ENCODE data around the gene MADD. TPM values are rescaled to one million over a fixed set of nuclear protein-coding genes. Genes with fewer than 3 reads are reported as not detected.
"Not testable (repeated sequence)": the region's sequence is repeated elsewhere in the genome, so short reads cannot be mapped to it uniquely, and the experiment has no call there.

Gene MADD
- total and polyA plus RNA-seq, 2 donors, result 28.9 to 32.9 TPM

DNA sequence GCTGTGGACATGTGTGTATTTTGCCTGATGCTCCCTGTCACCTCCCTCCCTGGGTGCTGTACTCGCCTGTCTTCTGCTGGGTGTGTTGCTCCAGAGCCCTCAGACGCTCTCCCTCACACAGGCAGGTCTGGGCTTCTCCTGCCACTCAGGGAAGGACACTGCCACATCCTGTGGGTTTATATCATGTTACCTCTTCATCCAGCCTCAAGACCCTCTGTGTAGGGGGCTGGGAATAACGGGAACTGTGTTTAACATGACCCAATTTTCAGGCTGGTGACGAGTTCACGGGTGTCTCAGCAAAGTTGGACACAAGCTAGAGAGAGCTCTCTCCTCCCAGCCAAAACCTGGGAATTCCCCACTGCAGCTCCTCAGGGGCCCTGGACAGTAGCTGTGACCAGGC is 58.0 kb downstream of the MADD start:
- H3K36me3 ChIP-seq (ENCODE audit: insufficient read depth), result peaks cover 7% of the 10 kb centered on the region
- 87% methylated on average over 5 of the region's 5 CpGs for WGBS
- H3K27ac ChIP-seq (ENCODE audit: low read depth), result no peak overlapping the region
- DNase-seq (ENCODE audit: extremely low spot score), result no peak
- H3K4me1 ChIP-seq (ENCODE audit: insufficient read depth), result peaks cover 1% of the 10 kb centered on the region
- H3K4me3 ChIP-seq (ENCODE audit: low read depth, low read length), result no peak overlapping the region

DNA sequence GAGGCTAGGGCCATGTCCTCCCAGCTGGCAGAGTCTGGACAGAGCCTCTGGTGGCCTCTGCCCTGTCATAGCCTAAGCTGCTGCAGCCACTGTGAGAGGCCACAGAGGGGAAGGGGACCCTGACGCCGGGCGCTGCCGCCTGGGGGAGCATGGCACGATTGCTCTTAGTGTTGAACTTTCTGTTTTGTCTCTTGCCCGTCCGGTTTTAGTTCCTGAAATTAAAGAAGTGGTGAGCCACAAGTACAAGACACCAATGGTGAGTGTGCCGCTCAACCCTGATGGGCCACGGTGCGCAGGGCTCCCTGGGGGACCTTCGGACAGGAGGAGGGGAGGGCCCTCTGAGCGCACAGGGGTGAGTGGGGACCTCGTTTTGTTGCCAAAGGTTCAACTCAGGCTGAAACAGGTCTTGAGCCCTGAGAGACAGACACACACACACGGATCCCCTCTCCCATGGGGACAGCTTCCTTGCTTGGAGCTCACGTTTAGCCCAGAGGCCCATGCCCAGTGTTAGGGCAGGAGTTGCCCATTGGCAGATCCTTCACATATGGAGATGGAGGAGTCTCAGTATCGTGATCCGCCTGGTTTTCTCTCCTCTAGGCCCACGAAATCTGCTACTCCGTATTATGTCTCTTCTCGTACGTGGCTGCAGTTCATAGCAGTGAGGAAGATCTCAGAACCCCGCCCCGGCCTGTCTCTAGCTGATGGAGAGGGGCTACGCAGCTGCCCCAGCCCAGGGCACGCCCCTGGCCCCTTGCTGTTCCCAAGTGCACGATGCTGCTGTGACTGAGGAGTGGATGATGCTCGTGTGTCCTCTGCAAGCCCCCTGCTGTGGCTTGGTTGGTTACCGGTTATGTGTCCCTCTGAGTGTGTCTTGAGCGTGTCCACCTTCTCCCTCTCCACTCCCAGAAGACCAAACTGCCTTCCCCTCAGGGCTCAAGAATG is 58.8 kb downstream of the MADD start:
- no peak for DNase-seq (ENCODE audit: extremely low spot score)
- no peak overlapping the region for H3K4me3 ChIP-seq (ENCODE audit: low read depth, low read length)

DNA sequence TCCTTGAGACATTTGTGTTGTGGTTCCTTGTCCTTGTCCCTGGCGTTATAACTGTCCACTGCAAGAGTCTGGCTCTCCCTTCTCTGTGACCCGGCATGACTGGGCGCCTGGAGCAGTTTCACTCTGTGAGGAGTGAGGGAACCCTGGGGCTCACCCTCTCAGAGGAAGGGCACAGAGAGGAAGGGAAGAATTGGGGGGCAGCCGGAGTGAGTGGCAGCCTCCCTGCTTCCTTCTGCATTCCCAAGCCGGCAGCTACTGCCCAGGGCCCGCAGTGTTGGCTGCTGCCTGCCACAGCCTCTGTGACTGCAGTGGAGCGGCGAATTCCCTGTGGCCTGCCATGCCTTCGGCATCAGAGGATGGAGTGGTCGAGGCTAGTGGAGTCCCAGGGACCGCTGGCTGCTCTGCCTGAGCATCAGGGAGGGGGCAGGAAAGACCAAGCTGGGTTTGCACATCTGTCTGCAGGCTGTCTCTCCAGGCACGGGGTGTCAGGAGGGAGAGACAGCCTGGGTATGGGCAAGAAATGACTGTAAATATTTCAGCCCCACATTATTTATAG is 59.6 kb downstream of the MADD start:
- Histone ChIP-seq H3K27ac (ENCODE audit: low read depth) (no peak overlapping the region), H3K4me3 (ENCODE audit: low read depth, low read length) (no peak overlapping the region), H3K4me1 (ENCODE audit: insufficient read depth) (peaks cover 1% of the 10 kb centered on the region), H3K36me3 (ENCODE audit: insufficient read depth) (peaks cover 7% of the 10 kb centered on the region)
- WGBS, result 77% methylated on average over 12 of the region's 12 CpGs
- no peak for DNase-seq (ENCODE audit: extremely low spot score)

More for the DNA sequence above, 58.8 kb downstream of the MADD start:
- peaks cover 1% of the 10 kb centered on the region for H3K4me1 ChIP-seq (ENCODE audit: insufficient read depth)
- peaks cover 7% of the 10 kb centered on the region for H3K36me3 ChIP-seq (ENCODE audit: insufficient read depth)
- 88% methylated on average over 29 of the region's 29 CpGs for whole genome bisulfite sequencing
- no peak overlapping the region for H3K27ac ChIP-seq (ENCODE audit: low read depth)

DNA sequence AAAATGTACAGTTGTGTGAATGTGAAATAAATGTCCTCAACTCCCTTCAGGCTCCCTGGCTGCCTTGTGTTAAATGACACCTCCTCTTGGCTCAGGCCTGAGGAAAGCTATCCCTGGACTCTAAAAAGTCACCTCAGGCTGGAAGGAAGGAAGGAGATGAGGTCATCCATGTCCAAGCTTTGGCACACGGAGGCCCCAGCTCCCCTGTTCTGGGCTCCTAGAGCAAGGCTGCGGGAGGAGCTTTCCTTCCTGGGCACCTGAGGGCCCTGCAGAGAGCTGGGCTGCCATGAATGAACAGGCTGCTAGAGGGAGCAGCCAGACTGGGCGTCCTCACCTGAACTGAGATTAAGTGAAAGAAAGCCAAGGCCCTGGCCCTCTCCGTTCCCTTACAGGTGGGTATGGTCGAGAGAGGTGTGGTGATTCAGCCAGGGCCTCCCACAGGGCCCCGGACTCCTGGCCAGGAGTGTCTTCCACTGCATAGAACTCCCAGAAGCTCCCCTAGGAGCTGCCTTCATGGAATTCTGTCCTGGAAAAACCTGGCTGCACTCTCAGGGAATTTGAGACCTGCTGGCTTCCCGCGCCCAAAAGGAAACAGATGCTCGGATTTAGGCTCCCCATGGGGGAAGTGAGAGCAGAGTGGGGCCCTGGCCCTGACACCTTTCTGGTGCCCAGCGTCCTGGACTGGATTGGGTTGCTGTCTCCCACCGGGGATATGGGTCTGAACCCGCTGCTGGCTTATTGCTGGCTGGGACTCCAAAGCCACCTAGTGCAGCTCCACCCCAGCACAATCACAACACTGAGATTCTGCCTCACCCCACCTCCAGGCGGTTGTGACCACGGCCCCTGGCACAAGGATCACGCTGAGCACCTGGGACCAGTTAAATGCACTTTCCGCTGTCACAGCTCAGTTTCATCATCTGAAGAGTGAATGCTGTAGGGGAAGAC is 60.3 kb downstream of the MADD start:
- no peak for DNase-seq (ENCODE audit: extremely low spot score)
- Histone ChIP-seq H3K36me3 (ENCODE audit: insufficient read depth) (peaks cover 5% of the 10 kb centered on the region), H3K4me1 (ENCODE audit: insufficient read depth) (peaks cover 1% of the 10 kb centered on the region), H3K27ac (ENCODE audit: low read depth) (no peak overlapping the region), H3K4me3 (ENCODE audit: low read depth, low read length) (no peak overlapping the region)
- 60% methylated on average over 16 of the region's 16 CpGs for WGBS

DNA sequence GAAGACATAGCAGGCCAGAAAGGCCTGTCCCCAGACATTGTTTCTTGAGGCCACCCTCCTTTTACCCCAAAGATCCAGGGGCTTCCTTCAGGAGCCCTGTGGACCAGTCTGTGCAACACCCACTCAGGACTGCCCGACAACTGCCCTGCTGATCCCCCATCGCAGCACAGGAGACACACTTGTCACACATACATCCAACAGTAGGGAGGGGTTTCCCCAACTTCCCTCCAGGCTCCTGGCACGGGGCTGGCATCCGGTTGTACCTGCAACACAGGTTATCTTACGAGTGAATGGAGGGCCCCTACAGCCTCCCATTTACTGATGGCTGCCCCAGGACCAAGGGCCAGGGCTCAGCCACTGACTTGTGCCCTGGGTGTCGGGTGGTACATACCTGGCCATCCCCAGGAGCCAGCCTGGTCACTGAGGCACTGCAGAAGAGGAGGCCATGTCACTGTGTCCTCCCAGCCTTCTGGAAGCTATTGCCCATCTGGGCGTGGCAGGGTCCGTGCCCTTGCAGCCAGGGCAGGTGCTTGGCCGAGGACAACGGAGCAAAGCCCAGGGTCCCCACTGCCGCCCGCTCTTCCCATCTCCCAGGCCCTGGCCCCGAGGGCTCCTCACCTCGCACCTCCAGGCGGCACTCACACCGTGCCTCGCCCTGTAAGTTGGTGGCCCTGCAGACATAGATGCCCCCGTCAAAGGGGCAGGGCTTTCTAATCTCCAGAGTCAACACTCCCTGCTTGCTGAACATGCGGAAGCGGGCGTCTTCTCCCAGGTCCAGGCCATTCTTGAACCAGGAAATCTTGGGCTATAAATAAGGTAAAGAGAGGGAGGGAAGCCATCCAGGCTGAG is 61.7 kb downstream of the MADD start:
- WGBS, result 82% methylated on average over 21 of the region's 21 CpGs
- Histone ChIP-seq H3K27ac (ENCODE audit: low read depth) (no peak overlapping the region), H3K36me3 (ENCODE audit: insufficient read depth) (peaks cover 4% of the 10 kb centered on the region), H3K4me3 (ENCODE audit: low read depth, low read length) (no peak overlapping the region), H3K4me1 (ENCODE audit: insufficient read depth) (no peaks in the 10 kb centered on the region)
- no peak for DNase-seq (ENCODE audit: extremely low spot score)

DNA sequence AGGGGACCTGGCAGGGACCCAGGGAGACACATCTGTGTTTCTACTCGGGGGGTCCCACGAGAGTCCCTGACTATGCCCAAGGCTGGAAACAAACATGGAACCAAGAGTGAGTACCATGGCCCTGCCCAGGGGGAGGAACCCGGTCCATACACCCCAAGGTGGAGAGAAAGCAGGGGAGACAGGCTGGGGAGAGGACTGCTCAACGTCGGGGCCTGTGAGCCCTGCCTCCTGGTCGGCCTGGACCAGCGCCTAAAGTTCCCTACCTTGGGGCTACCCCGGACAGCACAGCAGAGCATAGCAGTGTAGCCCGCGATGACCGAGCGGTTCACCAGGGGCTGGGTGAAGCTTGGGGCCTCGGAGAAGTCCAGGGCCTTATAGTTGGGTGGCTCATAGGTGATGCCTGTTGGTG is 62.4 kb downstream of the MADD start:
- no peak for DNase-seq (ENCODE audit: extremely low spot score)
- Histone ChIP-seq H3K4me1 (ENCODE audit: insufficient read depth) (no peaks in the 10 kb centered on the region), H3K27ac (ENCODE audit: low read depth) (no peak overlapping the region), H3K4me3 (ENCODE audit: low read depth, low read length) (no peak overlapping the region), H3K36me3 (ENCODE audit: insufficient read depth) (no peaks in the 10 kb centered on the region)
- 78% methylated on average over 13 of the region's 13 CpGs for WGBS

DNA sequence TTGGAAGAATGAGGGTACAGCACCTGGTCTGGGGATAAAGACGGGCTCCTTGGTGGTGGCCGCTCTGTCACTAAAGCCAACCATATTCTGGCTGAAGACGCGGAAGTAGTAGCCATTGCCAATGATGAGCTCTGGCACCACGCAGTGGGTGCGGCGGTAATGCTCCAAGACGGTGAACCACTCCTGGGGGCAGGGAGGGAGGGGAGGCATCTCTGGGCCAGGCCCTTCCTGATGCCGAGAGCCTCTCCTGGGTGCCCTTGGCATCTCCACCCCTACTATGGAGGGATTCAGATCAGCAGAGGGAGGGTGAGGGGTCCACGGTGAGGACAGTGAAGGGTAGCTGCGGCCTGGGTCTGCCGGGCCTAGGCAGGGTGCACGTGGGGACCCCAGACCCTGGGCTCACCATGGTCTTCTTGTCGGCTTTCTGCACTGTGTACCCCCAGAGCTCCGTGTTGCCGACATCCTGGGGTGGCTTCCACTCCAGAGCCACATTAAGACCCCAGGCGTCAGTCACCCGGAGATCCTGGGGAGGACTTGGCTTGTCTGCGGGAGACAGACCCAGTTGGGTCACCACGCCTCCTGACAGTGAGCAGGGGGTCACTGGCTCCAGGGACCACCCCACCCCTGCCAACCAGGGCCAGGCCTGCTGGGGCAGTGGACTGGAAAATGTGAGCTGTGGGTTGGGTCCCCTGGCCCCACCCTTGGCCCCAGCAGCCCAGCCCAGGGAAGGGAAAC is 63.0 kb downstream of the MADD start:
- no peak for DNase-seq (ENCODE audit: extremely low spot score)
- WGBS, result 92% methylated on average over 20 of the region's 20 CpGs
- Histone ChIP-seq H3K4me3 (ENCODE audit: low read depth, low read length) (no peak overlapping the region), H3K27ac (ENCODE audit: low read depth) (no peak overlapping the region), H3K36me3 (ENCODE audit: insufficient read depth) (no peaks in the 10 kb centered on the region), H3K4me1 (ENCODE audit: insufficient read depth) (no peaks in the 10 kb centered on the region)

DNA sequence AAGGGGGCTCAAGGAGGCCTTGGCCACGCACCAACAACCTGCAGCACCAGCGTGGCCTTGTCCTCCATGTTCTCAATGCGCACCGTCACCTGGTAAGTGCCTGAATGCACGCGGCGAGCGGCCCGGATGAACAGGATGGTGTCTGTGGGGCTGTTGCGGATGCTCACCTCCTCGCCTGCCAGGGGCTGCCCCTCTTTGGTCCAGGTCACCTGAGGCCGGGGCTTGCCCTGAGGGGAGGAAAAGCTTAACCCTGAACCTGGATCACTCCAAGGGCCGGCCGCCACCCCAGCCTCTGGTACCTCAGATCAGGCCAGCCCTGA is 63.6 kb downstream of the MADD start:
- WGBS, result 93% methylated on average over 14 of the region's 14 CpGs
- H3K27ac ChIP-seq (ENCODE audit: low read depth), result no peak overlapping the region
- DNase-seq (ENCODE audit: extremely low spot score), result no peak
- H3K4me1 ChIP-seq (ENCODE audit: insufficient read depth), result no peaks in the 10 kb centered on the region
- H3K4me3 ChIP-seq (ENCODE audit: low read depth, low read length), result no peak overlapping the region
- no peaks in the 10 kb centered on the region for H3K36me3 ChIP-seq (ENCODE audit: insufficient read depth)

DNA sequence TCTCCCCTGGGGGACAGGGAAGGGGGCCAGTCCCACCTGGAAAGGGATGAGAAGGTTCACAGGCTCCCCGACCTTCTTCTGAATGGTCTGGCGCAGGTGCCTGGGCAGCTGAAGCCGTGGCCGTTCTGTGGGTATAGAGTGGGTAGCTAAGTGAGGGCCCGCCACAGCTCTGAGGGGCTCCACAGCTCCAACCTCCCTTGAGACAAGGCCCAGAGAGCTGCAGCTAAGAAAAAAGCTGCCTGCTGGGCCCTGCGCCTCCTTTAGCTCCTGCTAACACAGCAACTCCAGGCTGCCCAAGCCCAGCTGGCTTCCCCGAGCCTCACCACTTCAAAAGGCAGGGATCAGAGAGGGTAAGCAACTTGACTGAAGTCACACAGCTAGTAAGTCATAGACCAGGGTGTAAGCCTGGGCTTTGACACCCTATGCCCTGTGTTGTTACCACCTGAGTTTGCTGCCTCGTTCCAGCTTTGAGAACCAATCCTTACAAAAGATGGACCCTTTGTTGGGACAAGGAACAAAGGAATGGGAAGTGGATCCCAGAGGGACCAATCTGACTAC is 64.0 kb downstream of the MADD start:
- no peak for DNase-seq (ENCODE audit: extremely low spot score)
- Histone ChIP-seq H3K4me3 (ENCODE audit: low read depth, low read length) (no peak overlapping the region), H3K36me3 (ENCODE audit: insufficient read depth) (no peaks in the 10 kb centered on the region), H3K4me1 (ENCODE audit: insufficient read depth) (no peaks in the 10 kb centered on the region), H3K27ac (ENCODE audit: low read depth) (no peak overlapping the region)
- WGBS, result 90% methylated on average over 8 of the region's 8 CpGs

DNA sequence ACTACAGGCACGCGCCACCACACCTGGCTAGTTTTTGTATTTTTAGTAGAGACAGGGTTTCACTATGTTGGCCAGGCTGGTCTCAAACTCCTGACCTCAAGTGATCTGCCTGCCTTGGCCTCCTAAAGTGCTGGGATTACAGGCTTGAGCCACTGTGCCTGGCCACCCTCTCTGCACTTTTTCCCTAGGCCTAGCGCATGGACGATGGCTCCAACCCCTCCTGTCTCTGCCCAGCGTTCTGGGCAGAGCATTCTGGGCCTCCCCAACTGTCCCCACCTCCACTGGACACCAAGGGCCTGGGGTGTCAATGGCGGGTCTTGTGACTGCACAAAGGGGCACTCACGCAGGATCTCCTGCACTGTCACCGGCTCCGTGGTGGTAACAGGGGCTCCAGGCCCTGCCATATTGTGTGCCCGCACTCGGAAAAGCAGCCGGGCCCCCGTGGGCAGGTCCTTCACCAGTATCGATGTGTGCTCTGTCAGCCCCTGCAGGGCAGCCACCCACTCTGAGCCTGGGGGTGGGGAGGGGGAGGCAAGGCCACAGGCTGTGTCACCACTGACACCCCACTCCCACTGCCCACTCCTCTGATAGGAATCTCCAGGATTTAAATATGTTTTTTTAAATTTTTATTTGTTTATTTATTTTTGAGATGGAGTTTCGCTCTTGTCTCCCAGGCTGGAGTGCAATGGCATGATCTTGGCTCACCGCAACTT is 64.9 kb downstream of the MADD start:
- H3K4me1 ChIP-seq (ENCODE audit: insufficient read depth); H3K36me3 ChIP-seq (ENCODE audit: insufficient read depth); H3K4me3 ChIP-seq (ENCODE audit: low read depth, low read length); DNase-seq (ENCODE audit: extremely low spot score); H3K27ac ChIP-seq (ENCODE audit: low read depth): not testable (repeated sequence)
- whole genome bisulfite sequencing, result 94% methylated on average over 16 of the region's 16 CpGs

DNA sequence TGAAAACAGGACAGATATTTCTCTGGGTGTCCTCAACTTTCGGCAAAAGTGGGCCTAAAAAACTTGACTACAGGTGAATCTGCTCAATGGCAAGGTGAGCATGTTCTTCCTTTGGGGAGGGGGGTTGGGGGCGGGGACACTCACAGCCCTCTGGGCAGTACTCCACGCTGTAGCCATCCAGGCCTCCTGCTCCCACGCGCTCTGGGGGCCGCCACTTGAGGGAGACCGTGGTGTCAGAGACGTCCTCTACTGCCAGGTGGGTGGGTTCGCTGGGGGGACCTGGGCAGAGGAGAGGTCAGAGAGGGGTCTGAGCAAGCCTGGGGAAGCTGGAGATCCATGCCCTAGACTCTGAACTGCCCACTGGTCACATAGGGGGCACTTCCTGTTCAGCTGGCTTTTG is 65.8 kb downstream of the MADD start:
- no peaks in the 10 kb centered on the region for H3K4me1 ChIP-seq (ENCODE audit: insufficient read depth)
- no peak overlapping the region for H3K4me3 ChIP-seq (ENCODE audit: low read depth, low read length)
- DNase-seq (ENCODE audit: extremely low spot score), result no peak
- no peak overlapping the region for H3K27ac ChIP-seq (ENCODE audit: low read depth)
- no peaks in the 10 kb centered on the region for H3K36me3 ChIP-seq (ENCODE audit: insufficient read depth)
- WGBS, result 76% methylated on average over 9 of the region's 9 CpGs

DNA sequence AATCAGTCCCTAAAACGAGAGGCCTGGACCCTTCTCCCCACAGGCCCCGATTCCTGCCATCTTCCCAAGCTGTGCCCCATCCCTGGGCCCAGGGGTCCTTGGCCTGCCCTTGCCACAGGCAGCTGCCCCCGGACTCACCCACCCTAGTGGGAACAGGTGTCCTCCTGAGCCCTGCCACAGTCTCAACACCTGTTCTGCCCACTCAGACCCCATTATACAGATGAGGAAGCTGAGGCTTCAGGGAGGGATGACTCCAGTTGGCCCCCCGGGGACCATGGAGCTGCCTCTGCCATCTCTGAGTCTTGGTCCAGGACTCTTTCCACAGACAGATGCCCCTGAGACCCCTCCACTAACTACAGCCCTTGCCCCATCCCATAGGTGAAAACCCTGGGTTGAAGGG is 66.7 kb downstream of the MADD start:
- no peak for DNase-seq (ENCODE audit: extremely low spot score)
- H3K4me3 ChIP-seq (ENCODE audit: low read depth, low read length), result no peak overlapping the region
- H3K36me3 ChIP-seq (ENCODE audit: insufficient read depth), result no peaks in the 10 kb centered on the region
- H3K4me1 ChIP-seq (ENCODE audit: insufficient read depth), result no peaks in the 10 kb centered on the region
- no peak overlapping the region for H3K27ac ChIP-seq (ENCODE audit: low read depth)
- 91% methylated on average over 4 of the region's 4 CpGs for WGBS
